GM12878 (cell line): ENCODE results near the gene POLRMT. TPM values are rescaled to one million over a fixed set of nuclear protein-coding genes. Genes with fewer than 3 reads are reported as not detected.

ENCODE experiments used
- ATAC-seq: fragments of 200-7000 bp; cut with Tn5 transposase; 3 replicates; pipeline ENCODE4 v1.9.1; 2020; ENCODE audit warnings: mild to moderate bottlenecking, moderate library complexity
- BruUV-seq: library from RNA; stranded (reverse); fragments of 400-500 nt; replicated peaks from 2 replicates; lab custom pipeline; 2021; lab: Mats Ljungman, UMichigan
- CTCF ChIA-PET: fragments of 300-600 bp; sonication (Branson Sonifier 250); formaldehyde crosslinking; extraction: SDS; loops from one replicate; lab custom pipeline; 2021; ENCODE audit warnings: inconsistent platforms; lab: Yijun Ruan, JAX
- POLR2A ChIA-PET: fragments of 350-600 bp; formaldehyde crosslinking; extraction: SDS; loops from one replicate; lab custom pipeline; 2021; ENCODE audit warnings: inconsistent platforms; lab: Charles Lee
- RAD21 ChIA-PET: fragments of 300-600 bp; sonication (Branson Sonifier 250); formaldehyde crosslinking; loops from one replicate; lab custom pipeline; 2023; ENCODE audit warnings: antibody characterized with exemption; ENCODE audit not compliant: unreplicated experiment; lab: Charles Lee
- SMC1A ChIA-PET: fragments of 300-600 bp; sonication (Branson Sonifier 250); formaldehyde crosslinking; loops from one replicate; lab custom pipeline; 2023; ENCODE audit not compliant: unreplicated experiment, uncharacterized antibody; lab: Charles Lee
- DNase-seq: peaks from one replicate; pipeline ENCODE4 v3.0.0-alpha.2; 2011; ENCODE audit warnings: low read depth, low spot score
- FAIRE-seq: peaks from 3 replicates; lab custom pipeline; 2011; peaks lifted over from hg19 to GRCh38; lab: Jason Lieb, UNC
- H2AFZ ChIP-seq: 2 replicates; pipeline ENCODE4 v1.6.0; 2011; ENCODE audit warnings: low read depth, low read length, control low read depth; ENCODE audit not compliant: control insufficient read depth
- H3K27ac ChIP-seq: 2 replicates; pipeline ENCODE4 v1.5.1; 2011; ENCODE audit warnings: control low read depth; ENCODE audit not compliant: control insufficient read depth, insufficient read depth
- H3K27me3 ChIP-seq, 2 experiments: replicated peaks in 1 of 2; 2 replicates each; pipeline versions ENCODE4 v1.6.0 to v1.6.1; 2011; ENCODE audit warnings: low read length in 1 of 2; ENCODE audit not compliant: control insufficient read depth in 2 of 2, insufficient read depth in 2 of 2
- H3K36me3 ChIP-seq, 2 experiments: 2 replicates each; pipeline ENCODE4 v1.5.1; 2011; ENCODE audit warnings: low read length in 1 of 2; ENCODE audit not compliant: control insufficient read depth in 2 of 2, insufficient read depth in 2 of 2
- H3K4me1 ChIP-seq: 2 replicates; pipeline ENCODE4 v1.6.1; 2011; ENCODE audit warnings: mild to moderate bottlenecking, low read length, moderate library complexity, mixed read lengths; ENCODE audit not compliant: control insufficient read depth, insufficient read depth
- H3K4me2 ChIP-seq: 2 replicates; pipeline ENCODE4 v1.6.0; 2011; ENCODE audit warnings: control low read depth; ENCODE audit not compliant: control insufficient read depth, insufficient read depth
- H3K4me3 ChIP-seq: fragments of 200-600 bp; sonication (generic); 2 replicates; pipeline ENCODE4 v1.5.1; 2016
- H3K79me2 ChIP-seq: 2 replicates; pipeline ENCODE4 v1.6.0; 2011; ENCODE audit warnings: low read length; ENCODE audit not compliant: control insufficient read depth, insufficient read depth
- H3K9ac ChIP-seq: 2 replicates; pipeline ENCODE4 v1.8.0; 2011; ENCODE audit warnings: low read length, control low read depth, mixed read lengths; ENCODE audit not compliant: control insufficient read depth, insufficient read depth
- H3K9me3 ChIP-seq: replicated peaks from 3 replicates; pipeline ENCODE4 v1.5.1; 2011; ENCODE audit warnings: mild to moderate bottlenecking, low read length; ENCODE audit not compliant: control insufficient read depth, insufficient read depth
- H4K20me1 ChIP-seq: 2 replicates; pipeline ENCODE4 v1.6.0; 2011; ENCODE audit not compliant: control insufficient read depth, insufficient read depth
- ATF7 ChIP-seq: fragments of 450-650 bp; IDR thresholded peaks from 2 replicates; pipeline ENCODE4 v1.6.1; 2016; ENCODE audit warnings: low read depth, mild to moderate bottlenecking
- BCLAF1 ChIP-seq: fragments of 450-650 bp; IDR thresholded peaks from 2 replicates; pipeline ENCODE4 v1.6.1; 2017; ENCODE audit warnings: antibody characterized with exemption, mild to moderate bottlenecking, moderate library complexity
- DPF2 ChIP-seq: fragments of 450-650 bp; IDR thresholded peaks from 2 replicates; pipeline ENCODE4 v1.6.1; 2017; ENCODE audit warnings: mild to moderate bottlenecking
- EED ChIP-seq: sonication (generic); IDR thresholded peaks from 2 replicates; pipeline ENCODE4 v1.6.1; 2016; ENCODE audit warnings: antibody characterized with exemption, low read depth
- EGR1 ChIP-seq, 2 experiments: IDR thresholded peaks; 1 replicate in 1 of 2; 2 replicates in 1 of 2; pipeline ENCODE4 v1.6.1; 2011 to 2012; ENCODE audit warnings: low read depth in 2 of 2, low read length in 2 of 2, borderline replicate concordance in 1 of 2, mild to moderate bottlenecking in 1 of 2, moderate library complexity in 1 of 2
- ETV6 ChIP-seq, 2 experiments: fragments of 450-650 bp in 1 of 2; IDR thresholded peaks in 1 of 2; conservative IDR thresholded peaks in 1 of 2; 2 replicates each; pipeline ENCODE4 v1.6.1; 2014; ENCODE audit warnings: antibody characterized with exemption in 1 of 2, borderline replicate concordance in 1 of 2, low read depth in 1 of 2, mild to moderate bottlenecking in 1 of 2, moderate library complexity in 1 of 2
- GABPA ChIP-seq: IDR thresholded peaks from 2 replicates; pipeline ENCODE4 v1.6.1; 2014; ENCODE audit warnings: antibody characterized with exemption, low read depth, mild to moderate bottlenecking, inconsistent platforms
- HDGF ChIP-seq: fragments of 450-650 bp; IDR thresholded peaks from 2 replicates; pipeline ENCODE4 v1.6.1; 2016; ENCODE audit warnings: antibody characterized with exemption
- NFXL1 ChIP-seq: fragments of 450-650 bp; IDR thresholded peaks from 2 replicates; pipeline ENCODE4 v1.6.1; 2017; ENCODE audit warnings: antibody characterized with exemption, mild to moderate bottlenecking, borderline replicate concordance
- POLR2AphosphoS2 ChIP-seq: IDR thresholded peaks from 2 replicates; pipeline ENCODE4 v1.6.1; 2011; ENCODE audit warnings: low read depth, mild to moderate bottlenecking, low read length, improper control_type of control experiment, moderate library complexity
- STAT1 ChIP-seq: fragments of 450-650 bp; conservative IDR thresholded peaks from 2 replicates; pipeline ENCODE4 v1.6.1; 2014; ENCODE audit warnings: antibody characterized with exemption, mild to moderate bottlenecking
- TAF1 ChIP-seq: IDR thresholded peaks from 2 replicates; pipeline ENCODE4 v1.6.1; 2011; ENCODE audit warnings: mild to moderate bottlenecking, low read depth, low read length, borderline replicate concordance
- ZBTB33 ChIP-seq: fragments of 450-650 bp; IDR thresholded peaks from 2 replicates; pipeline ENCODE4 v1.6.1; 2017; ENCODE audit warnings: mild to moderate bottlenecking
- ZNF217 ChIP-seq: fragments of 450-650 bp; IDR thresholded peaks from 2 replicates; pipeline ENCODE4 v1.6.1; 2017; ENCODE audit warnings: antibody characterized with exemption, mild to moderate bottlenecking
- ZNF384 ChIP-seq: IDR thresholded peaks from 2 replicates; pipeline ENCODE4 v1.6.1; 2012; ENCODE audit warnings: low read depth, mild to moderate bottlenecking, low read length, improper control_type of control experiment, borderline replicate concordance
- ZNF592 ChIP-seq: fragments of 450-650 bp; IDR thresholded peaks from 2 replicates; pipeline ENCODE4 v1.6.1; 2017; ENCODE audit warnings: mild to moderate bottlenecking, moderate library complexity
- ZNF622 ChIP-seq: fragments of 450-650 bp; IDR thresholded peaks from 2 replicates; pipeline ENCODE4 v1.6.1; 2017; ENCODE audit warnings: mild to moderate bottlenecking, inconsistent platforms
- ZSCAN29 ChIP-seq: fragments of 450-650 bp; IDR thresholded peaks from 2 replicates; pipeline ENCODE4 v1.6.1; 2017; ENCODE audit warnings: mild to moderate bottlenecking, moderate library complexity
- WGBS: methylation state at CpG from one replicate; pipeline ENCODE4 v1.1.6; 2016; ENCODE audit warnings: low lambda C conversion rate; ENCODE audit not compliant: insufficient replicate concordance, insufficient coverage; ENCODE audit errors: missing lambda C conversion rate; 5-methylcytosine and 5-hydroxymethylcytosine counted together
- in situ Hi-C: fragments of 300-500 bp; cut with MboI; formaldehyde crosslinking; loops from 9 replicates; pipeline ENCODE4 v1.14.3; 2018; ENCODE audit warnings: mixed read lengths
- intact Hi-C: fragments of 100-400 bp; cut with micrococcal nuclease; formaldehyde crosslinking; loops from one replicate; pipeline ENCODE4 v1.14.2; 2022; ENCODE audit not compliant: unreplicated experiment
- polyA plus RNA-seq, 11 experiments: library from polyadenylated mRNA; depleted of rRNA in 4 of 11; unstranded in 6 of 11; stranded (reverse) in 5 of 11; fragments of >200 nt; fragmentation: Nextera tagmentation in 4 of 11; fragmentation: Illumina TruSeq in 1 of 11; extraction: Ambion mirVana in 4 of 11; extraction: Trizol in 1 of 11; gene quantifications; 1 replicate in 1 of 11; 2 replicates in 10 of 11; pipeline versions ENCODE4 v1.2.1 to v1.2.3, GENCODE V29; 2011 to 2016; ENCODE audit warnings: inconsistent platforms in 2 of 11, missing spikeins in 2 of 11, low read depth in 1 of 11
- total RNA-seq, 4 experiments: library from RNA; depleted of rRNA in 3 of 4; stranded (reverse); fragments of >200 nt in 3 of 4; fragmentation: Illumina TruSeq in 1 of 4; extraction: Trizol in 1 of 4; gene quantifications; 2 replicates each; pipeline versions ENCODE4 v1.2.1 to v1.2.3, GENCODE V29; 2013 to 2021

Gene POLRMT
- total and polyA plus RNA-seq, 10 of the 15 experiments (the other 5 are each of a cell fraction or from before 2014, with no cell fraction given): 9.9 to 57.6 (median 34.6) TPM

GRCh38 chr19:601310-601709 is 32.0 kb downstream of the POLRMT start:
- no peak for DNase-seq
- Histone ChIP-seq H3K4me2 (no peak overlapping the region), H3K36me3 (no peaks in the 10 kb centered on the region), H3K79me2 (no peaks in the 10 kb centered on the region), H3K27me3 (no peaks in the 10 kb centered on the region; a peak in 1 of 4 replicates), H4K20me1 (no peaks in the 10 kb centered on the region), H3K4me3 (no peak overlapping the region), H2AFZ (no peak overlapping the region), H3K9me3 (no peaks in the 10 kb centered on the region; the same call in 2 of the 3 replicates)
- in situ Hi-C loops (no loop called here), intact Hi-C loops (no loop called here)
- SMC1A ChIA-PET: no interaction called here
- WGBS: 79% methylated on average over 27 of the region's 28 CpGs
- no peak for TF ChIP-seq ETV6 (conservative IDR thresholded peaks at IDR 0.05 in 1 of 2, IDR thresholded peaks at IDR 0.05 in 1 of 2; ENCODE audit: borderline replicate concordance in 1 of 2, low read depth in 1 of 2)
- TF ChIP-seq ZNF592: no peak
- TF ChIP-seq POLR2AphosphoS2: no peak
- no peak for TF ChIP-seq ATF7
- TF ChIP-seq EED: no peak
- no peak for TF ChIP-seq ZNF622
- TF ChIP-seq BCLAF1: no peak
- TF ChIP-seq TAF1: no peak
- no peak for TF ChIP-seq HDGF
- no peak for TF ChIP-seq DPF2
- TF ChIP-seq EGR1 (IDR thresholded peaks at IDR 0.05; ENCODE audit: borderline replicate concordance in 1 of 2, low read depth in 2 of 2, low read length in 2 of 2): no peak
- TF ChIP-seq ZNF217: no peak
- no peak for TF ChIP-seq STAT1
- TF ChIP-seq ZNF384: no peak
- no peak for TF ChIP-seq ZSCAN29
- TF ChIP-seq GABPA: no peak
- TF ChIP-seq NFXL1: no peak
- TF ChIP-seq ZBTB33: no peak
- TF ChIP-seq, all 136 proteins: peak for 0
- ChIA-PET CTCF (no interaction called here), POLR2A (no interaction called here), RAD21 (no interaction called here)
- Histone ChIP-seq H3K4me1 (no peaks in the 10 kb centered on the region), H3K9ac (no peak overlapping the region), H3K27ac (no peak overlapping the region)
- FAIRE-seq (no peak), ATAC-seq (no peak)
- no TSS peak for BruUV-seq
